HFF-Myc (cell line): ENCODE measurements around the gene ZBTB37.
A peak's percentile ranks its signal among the peaks of the same experiment; 100 is the strongest.

Experiments
- DNase-seq: peaks from one replicate; pipeline ENCODE4 v3.0.0-alpha.2; 2011; ENCODE audit warnings: low read depth; ENCODE audit errors: extremely low read depth
- H3K4me3 ChIP-seq: replicated peaks from 2 replicates; pipeline ENCODE4 v1.5.1; 2011; ENCODE audit warnings: low read depth, mild to moderate bottlenecking, control low read depth, low read length
- TF ChIP-seq, protein P1 (sequence below): IDR thresholded peaks from 2 replicates; pipeline ENCODE4 v1.5.1; 2012; ENCODE audit warnings: mild to moderate bottlenecking, low read depth, low read length, control low read depth; ENCODE audit errors: missing control alignments

ZBTB37 gene

DNA sequence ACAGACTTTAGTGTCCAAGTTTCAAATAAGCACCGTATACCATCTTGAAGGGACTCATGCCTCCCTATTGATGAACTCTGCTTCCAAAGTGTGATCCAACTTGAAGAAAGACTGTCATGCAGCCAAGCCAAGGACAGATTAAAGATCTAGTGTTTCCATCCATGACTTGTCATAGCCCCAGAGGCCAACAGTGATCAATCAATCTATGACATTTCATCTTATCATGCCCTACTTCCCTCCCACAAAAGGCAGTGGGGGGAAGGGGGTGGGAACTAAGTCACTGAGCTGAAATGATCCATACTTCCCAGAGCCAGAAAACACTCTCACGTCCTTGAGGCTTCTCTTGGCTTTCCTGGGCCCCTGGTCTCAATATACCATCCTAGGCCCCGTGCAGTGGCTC lies 44.9 kb downstream of the ZBTB37 start:
- DNase-seq = no peak
- H3K4me3 ChIP-seq = no peak overlapping the region
- TF ChIP-seq, protein P1, sequence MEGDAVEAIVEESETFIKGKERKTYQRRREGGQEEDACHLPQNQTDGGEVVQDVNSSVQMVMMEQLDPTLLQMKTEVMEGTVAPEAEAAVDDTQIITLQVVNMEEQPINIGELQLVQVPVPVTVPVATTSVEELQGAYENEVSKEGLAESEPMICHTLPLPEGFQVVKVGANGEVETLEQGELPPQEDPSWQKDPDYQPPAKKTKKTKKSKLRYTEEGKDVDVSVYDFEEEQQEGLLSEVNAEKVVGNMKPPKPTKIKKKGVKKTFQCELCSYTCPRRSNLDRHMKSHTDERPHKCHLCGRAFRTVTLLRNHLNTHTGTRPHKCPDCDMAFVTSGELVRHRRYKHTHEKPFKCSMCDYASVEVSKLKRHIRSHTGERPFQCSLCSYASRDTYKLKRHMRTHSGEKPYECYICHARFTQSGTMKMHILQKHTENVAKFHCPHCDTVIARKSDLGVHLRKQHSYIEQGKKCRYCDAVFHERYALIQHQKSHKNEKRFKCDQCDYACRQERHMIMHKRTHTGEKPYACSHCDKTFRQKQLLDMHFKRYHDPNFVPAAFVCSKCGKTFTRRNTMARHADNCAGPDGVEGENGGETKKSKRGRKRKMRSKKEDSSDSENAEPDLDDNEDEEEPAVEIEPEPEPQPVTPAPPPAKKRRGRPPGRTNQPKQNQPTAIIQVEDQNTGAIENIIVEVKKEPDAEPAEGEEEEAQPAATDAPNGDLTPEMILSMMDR = no peak

DNA sequence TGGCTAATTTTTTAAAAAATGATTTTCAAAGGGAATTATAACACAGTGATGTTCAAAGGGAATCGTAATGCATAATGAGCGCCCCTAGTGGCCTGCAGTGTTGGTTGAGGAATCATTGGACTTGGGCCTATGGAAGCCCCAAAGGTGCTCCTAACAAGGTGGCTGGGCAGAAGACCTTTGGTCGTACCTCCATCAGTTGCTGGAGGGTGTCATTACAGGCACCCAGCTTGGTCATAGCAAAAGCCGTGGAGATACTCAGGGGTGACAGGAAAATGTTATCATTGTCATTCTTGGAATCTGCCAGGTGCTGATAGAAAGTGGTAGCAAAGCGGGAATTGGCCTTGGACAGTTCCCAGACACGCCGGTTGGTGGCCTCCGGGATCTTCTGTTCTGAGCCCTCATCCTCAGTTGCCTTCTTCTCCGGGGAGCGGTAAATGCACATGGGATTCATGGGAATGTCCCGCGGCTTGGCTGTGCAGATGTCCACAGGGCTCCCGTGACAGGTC lies 46.2 kb downstream of the ZBTB37 start:
- peak; percentile 5 for DNase-seq
- TF ChIP-seq, protein P1 = peak; percentile 75
- H3K4me3 ChIP-seq = no peak overlapping the region

DNA sequence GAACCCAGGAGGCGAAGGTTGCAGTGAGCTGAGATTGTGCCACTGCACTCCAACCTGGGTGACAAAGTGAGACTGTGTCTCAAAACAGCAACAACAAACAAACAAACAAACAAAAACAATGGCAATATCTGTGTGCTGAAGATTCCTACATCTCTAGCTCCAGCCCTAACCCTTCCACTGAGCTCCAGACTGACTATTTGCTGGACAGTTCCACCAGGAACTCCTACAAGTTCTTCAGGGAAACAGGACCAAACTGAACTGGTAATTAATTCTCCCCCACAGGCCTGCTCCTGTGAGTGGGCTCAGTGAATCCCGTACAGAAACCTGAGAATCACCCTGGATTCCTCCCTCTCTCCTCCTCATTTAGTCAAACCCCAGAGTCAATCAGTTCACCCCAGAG lies 47.4 kb downstream of the ZBTB37 start:
- TF ChIP-seq, protein P1 = no peak

DNA sequence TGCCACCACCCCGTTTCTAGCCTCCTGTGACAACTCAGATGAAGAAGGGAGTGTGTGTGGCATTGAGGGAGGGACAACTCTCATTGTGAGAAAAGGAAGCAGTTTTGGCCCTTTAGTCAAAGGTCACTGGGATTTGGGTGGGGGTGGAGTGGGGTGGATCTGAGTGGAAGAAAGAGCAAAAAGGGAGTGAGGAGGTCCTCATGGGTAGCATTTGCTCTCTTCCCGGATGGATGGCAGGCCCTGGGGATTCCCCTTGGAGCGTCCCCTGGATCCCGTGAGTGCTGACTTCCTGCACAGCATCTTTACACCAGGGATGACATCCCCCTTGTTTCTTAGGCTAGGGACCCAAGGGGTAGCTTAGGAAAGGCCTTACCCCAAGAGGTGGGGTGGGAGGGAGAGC lies 48.5 kb downstream of the ZBTB37 start:
- TF ChIP-seq, protein P1 = no peak
- no peak for DNase-seq
- no peak overlapping the region for H3K4me3 ChIP-seq

More for the DNA sequence above, 47.4 kb downstream of the ZBTB37 start:
- H3K4me3 ChIP-seq = no peak overlapping the region
- DNase-seq = no peak

DNA sequence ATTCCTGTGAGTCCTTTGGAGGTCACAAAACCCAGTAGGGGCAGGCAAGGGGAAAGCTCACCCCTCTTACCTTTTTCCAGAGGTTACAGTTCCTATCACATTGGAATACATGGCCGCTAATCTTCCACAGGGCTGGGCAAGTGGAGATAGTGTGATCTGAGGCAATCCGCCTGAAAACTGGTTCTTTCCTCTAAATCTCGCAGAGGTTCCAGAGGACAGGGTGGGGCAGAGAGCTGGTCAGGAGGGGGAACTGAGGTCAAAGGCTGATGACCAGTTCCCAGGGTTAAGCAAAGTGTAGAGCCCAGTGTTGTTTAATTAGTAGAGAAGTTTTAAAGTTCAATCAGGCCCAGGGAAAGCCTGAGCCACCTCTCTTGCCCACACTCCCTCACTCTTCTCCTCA lies 49.0 kb downstream of the ZBTB37 start, which contains the start of gene SERPINC1:
TSS of gene SERPINC1 (minus strand) at position 179 of the 400 bp plus-strand sequence. CDS start at position 111, 68 bp downstream.
- no peak within 1 kb of the TSS for H3K4me3 ChIP-seq
- no peak for DNase-seq
- TF ChIP-seq, protein P1 = no peak

DNA sequence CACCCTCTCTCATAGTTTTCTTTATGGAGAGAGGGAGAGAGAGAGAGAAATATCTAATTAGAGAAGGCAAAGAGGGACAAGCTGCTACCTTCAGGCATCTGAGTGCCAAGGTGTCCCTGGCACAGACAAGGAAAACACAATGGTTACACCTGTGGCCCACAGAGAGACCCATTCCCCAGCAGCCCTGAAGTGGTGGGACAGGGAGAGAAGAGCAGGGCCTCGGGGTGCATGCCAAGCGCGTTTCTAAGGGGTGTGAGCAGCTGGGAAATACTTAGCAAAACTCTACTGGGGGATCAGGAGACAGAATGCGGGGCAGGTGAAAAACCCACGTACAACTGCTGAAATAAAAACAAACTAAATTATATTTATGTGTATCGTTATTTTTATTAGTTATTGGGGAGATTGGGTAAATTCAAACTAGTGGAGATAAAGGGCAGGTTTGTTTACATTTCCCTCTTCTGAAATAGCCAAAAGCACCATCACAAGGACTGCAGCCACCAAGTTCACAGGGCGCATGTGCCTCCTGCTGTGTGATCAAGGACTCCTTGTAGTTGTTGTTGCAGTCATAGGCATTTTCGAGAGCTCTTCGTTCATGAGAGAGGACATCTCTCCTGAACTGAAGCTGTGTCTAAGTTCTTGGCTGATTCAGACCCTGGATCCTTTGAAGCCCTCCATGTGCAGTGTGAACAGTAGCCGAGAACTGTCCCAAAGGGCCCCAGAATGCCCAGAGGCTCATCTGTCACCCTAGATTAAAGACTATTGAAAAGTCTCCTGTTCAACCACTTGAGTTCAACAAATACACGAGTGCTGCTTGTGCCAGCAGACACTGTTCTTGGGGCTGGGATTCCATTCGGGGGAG lies 49.7 kb downstream of the ZBTB37 start:
- DNase-seq = no peak
- TF ChIP-seq, protein P1 = no peak
- H3K4me3 ChIP-seq = no peak overlapping the region
